Measurements from ENCODE around the gene SUGCT. TPM values are rescaled to one million over a fixed set of nuclear protein-coding genes. Genes with fewer than 3 reads are reported as not detected.

Gene SUGCT
- total and polyA plus RNA-seq, 2 of the 13 experiments (the other 11 are each of a cell fraction or from before 2014, with no cell fraction given), result 10.1 to 22.2 TPM

- 0 out of 2 replicates have a peak, but pooled peaks have one; percentile 67 for TF ChIP-seq IRF2 (CRISPR knock-in tag; IDR thresholded peaks at IDR 0.05)
- TF ChIP-seq CHCHD3 (CRISPR knock-in tag; IDR thresholded peaks at IDR 0.05), result no peak
- no peak for TF ChIP-seq ZNF605 (CRISPR knock-in tag; IDR thresholded peaks at IDR 0.05)
- TF ChIP-seq, protein P1, sequence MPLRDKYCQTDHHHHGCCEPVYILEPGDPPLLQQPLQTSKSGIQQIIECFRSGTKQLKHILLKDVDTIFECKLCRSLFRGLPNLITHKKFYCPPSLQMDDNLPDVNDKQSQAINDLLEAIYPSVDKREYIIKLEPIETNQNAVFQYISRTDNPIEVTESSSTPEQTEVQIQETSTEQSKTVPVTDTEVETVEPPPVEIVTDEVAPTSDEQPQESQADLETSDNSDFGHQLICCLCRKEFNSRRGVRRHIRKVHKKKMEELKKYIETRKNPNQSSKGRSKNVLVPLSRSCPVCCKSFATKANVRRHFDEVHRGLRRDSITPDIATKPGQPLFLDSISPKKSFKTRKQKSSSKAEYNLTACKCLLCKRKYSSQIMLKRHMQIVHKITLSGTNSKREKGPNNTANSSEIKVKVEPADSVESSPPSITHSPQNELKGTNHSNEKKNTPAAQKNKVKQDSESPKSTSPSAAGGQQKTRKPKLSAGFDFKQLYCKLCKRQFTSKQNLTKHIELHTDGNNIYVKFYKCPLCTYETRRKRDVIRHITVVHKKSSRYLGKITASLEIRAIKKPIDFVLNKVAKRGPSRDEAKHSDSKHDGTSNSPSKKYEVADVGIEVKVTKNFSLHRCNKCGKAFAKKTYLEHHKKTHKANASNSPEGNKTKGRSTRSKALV (CRISPR knock-in tag; IDR thresholded peaks at IDR 0.05), result no peak
- no peak for TF ChIP-seq FOXO4 (CRISPR knock-in tag; conservative IDR thresholded peaks at IDR 0.05)
- TF ChIP-seq, protein P2, sequence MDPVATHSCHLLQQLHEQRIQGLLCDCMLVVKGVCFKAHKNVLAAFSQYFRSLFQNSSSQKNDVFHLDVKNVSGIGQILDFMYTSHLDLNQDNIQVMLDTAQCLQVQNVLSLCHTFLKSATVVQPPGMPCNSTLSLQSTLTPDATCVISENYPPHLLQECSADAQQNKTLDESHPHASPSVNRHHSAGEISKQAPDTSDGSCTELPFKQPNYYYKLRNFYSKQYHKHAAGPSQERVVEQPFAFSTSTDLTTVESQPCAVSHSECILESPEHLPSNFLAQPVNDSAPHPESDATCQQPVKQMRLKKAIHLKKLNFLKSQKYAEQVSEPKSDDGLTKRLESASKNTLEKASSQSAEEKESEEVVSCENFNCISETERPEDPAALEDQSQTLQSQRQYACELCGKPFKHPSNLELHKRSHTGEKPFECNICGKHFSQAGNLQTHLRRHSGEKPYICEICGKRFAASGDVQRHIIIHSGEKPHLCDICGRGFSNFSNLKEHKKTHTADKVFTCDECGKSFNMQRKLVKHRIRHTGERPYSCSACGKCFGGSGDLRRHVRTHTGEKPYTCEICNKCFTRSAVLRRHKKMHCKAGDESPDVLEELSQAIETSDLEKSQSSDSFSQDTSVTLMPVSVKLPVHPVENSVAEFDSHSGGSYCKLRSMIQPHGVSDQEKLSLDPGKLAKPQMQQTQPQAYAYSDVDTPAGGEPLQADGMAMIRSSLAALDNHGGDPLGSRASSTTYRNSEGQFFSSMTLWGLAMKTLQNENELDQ (CRISPR knock-in tag; IDR thresholded peaks at IDR 0.05; ENCODE audit: borderline replicate concordance), result no peak
- TF ChIP-seq, protein P3, sequence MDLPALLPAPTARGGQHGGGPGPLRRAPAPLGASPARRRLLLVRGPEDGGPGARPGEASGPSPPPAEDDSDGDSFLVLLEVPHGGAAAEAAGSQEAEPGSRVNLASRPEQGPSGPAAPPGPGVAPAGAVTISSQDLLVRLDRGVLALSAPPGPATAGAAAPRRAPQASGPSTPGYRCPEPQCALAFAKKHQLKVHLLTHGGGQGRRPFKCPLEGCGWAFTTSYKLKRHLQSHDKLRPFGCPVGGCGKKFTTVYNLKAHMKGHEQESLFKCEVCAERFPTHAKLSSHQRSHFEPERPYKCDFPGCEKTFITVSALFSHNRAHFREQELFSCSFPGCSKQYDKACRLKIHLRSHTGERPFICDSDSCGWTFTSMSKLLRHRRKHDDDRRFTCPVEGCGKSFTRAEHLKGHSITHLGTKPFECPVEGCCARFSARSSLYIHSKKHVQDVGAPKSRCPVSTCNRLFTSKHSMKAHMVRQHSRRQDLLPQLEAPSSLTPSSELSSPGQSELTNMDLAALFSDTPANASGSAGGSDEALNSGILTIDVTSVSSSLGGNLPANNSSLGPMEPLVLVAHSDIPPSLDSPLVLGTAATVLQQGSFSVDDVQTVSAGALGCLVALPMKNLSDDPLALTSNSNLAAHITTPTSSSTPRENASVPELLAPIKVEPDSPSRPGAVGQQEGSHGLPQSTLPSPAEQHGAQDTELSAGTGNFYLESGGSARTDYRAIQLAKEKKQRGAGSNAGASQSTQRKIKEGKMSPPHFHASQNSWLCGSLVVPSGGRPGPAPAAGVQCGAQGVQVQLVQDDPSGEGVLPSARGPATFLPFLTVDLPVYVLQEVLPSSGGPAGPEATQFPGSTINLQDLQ (CRISPR knock-in tag; IDR thresholded peaks at IDR 0.05), result no peak
- peak; percentile 61; the same call in 1 of the 2 replicates for TF ChIP-seq ELF3 (CRISPR knock-in tag; IDR thresholded peaks at IDR 0.05)
- TF ChIP-seq, protein P4, sequence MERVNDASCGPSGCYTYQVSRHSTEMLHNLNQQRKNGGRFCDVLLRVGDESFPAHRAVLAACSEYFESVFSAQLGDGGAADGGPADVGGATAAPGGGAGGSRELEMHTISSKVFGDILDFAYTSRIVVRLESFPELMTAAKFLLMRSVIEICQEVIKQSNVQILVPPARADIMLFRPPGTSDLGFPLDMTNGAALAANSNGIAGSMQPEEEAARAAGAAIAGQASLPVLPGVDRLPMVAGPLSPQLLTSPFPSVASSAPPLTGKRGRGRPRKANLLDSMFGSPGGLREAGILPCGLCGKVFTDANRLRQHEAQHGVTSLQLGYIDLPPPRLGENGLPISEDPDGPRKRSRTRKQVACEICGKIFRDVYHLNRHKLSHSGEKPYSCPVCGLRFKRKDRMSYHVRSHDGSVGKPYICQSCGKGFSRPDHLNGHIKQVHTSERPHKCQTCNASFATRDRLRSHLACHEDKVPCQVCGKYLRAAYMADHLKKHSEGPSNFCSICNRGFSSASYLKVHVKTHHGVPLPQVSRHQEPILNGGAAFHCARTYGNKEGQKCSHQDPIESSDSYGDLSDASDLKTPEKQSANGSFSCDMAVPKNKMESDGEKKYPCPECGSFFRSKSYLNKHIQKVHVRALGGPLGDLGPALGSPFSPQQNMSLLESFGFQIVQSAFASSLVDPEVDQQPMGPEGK (CRISPR knock-in tag; IDR thresholded peaks at IDR 0.05), result 0 out of 2 replicates have a peak, but pooled peaks have one; percentile 18
- TF ChIP-seq, protein P5, sequence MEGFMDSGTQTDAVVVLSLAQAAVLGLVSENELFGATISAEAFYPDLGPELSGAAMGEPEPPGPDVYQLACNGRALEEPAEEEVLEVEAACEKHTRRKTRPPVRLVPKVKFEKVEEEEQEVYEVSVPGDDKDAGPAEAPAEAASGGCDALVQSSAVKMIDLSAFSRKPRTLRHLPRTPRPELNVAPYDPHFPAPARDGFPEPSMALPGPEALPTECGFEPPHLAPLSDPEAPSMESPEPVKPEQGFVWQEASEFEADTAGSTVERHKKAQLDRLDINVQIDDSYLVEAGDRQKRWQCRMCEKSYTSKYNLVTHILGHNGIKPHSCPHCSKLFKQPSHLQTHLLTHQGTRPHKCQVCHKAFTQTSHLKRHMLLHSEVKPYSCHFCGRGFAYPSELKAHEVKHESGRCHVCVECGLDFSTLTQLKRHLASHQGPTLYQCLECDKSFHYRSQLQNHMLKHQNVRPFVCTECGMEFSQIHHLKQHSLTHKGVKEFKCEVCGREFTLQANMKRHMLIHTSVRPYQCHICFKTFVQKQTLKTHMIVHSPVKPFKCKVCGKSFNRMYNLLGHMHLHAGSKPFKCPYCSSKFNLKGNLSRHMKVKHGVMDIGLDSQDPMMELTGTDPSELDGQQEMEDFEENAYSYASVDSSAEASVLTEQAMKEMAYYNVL (CRISPR knock-in tag; IDR thresholded peaks at IDR 0.05; ENCODE audit: borderline replicate concordance), result peak; percentile 45; the same call in 1 of the 2 replicates
- TF ChIP-seq ZMYM4 (CRISPR knock-in tag; IDR thresholded peaks at IDR 0.05), result peak; percentile 80
- TF ChIP-seq MBNL3 (CRISPR knock-in tag; conservative IDR thresholded peaks at IDR 0.05), result no peak
- peak; percentile 70 for TF ChIP-seq MEIS2 (CRISPR knock-in tag; IDR thresholded peaks at IDR 0.05)
These were observed 620.6 kb downstream of the SUGCT start (continued) for GRCh38 chr7:40755438-40755837.
